ENCODE measurements around the gene CWC15.
"Not testable (repeated sequence)": the region's sequence is repeated elsewhere in the genome, so short reads cannot be mapped to it uniquely, and the experiment has no call there.

The CWC15 gene

GRCh38 chr11:94938095-94939055 lies 35.0 kb downstream of the CWC15 start:
- Histone ChIP-seq H3K4me3 (no peak overlapping the region), H3K4me1 (no peaks in the 10 kb centered on the region; the same call in 1 of the 2 replicates), H3K36me3 (replicated peaks) (no peaks in the 10 kb centered on the region), H3K9me3 (no peaks in the 10 kb centered on the region), H3K27me3 (ENCODE audit: low read depth) (no peaks in the 10 kb centered on the region)
- in situ Hi-C loops (cut with MboI; ENCODE audit: low sequenced_read_pairs), result no loop called here
- no peak for DNase-seq (ENCODE audit: low spot score in 2 of 2)

GRCh38 chr11:94934846-94935245 lies 38.5 kb downstream of the CWC15 start:
- in situ Hi-C loops (cut with MboI; ENCODE audit: low sequenced_read_pairs), result no loop called here
- Histone ChIP-seq H3K4me3 (no peak overlapping the region), H3K27me3 (ENCODE audit: low read depth) (no peaks in the 10 kb centered on the region), H3K36me3 (replicated peaks) (no peaks in the 10 kb centered on the region), H3K4me1 (no peaks in the 10 kb centered on the region), H3K9me3 (no peaks in the 10 kb centered on the region)
- DNase-seq (ENCODE audit: low spot score in 2 of 2), result no peak

GRCh38 chr11:94934362-94934761 lies 39.0 kb downstream of the CWC15 start:
- no peaks in the 10 kb centered on the region for H3K36me3 ChIP-seq (replicated peaks)
- H3K4me3 ChIP-seq, result no peak overlapping the region
- H3K9me3 ChIP-seq, result no peaks in the 10 kb centered on the region
- in situ Hi-C loops (cut with MboI; ENCODE audit: low sequenced_read_pairs), result no loop called here
- no peaks in the 10 kb centered on the region for H3K27me3 ChIP-seq (ENCODE audit: low read depth)
- no peak for DNase-seq (ENCODE audit: low spot score in 2 of 2)
- no peaks in the 10 kb centered on the region for H3K4me1 ChIP-seq

- H3K4me3 ChIP-seq, result no peak overlapping the region
Measured at GRCh38 chr11:94933223-94934130, 39.9 kb downstream of the CWC15 start.

GRCh38 chr11:94932503-94932902 lies 40.9 kb downstream of the CWC15 start:
- in situ Hi-C loops (cut with MboI; ENCODE audit: low sequenced_read_pairs), result no loop called here
- Histone ChIP-seq H3K27me3 (ENCODE audit: low read depth) (no peaks in the 10 kb centered on the region), H3K36me3 (replicated peaks) (no peaks in the 10 kb centered on the region), H3K4me1 (no peaks in the 10 kb centered on the region), H3K9me3 (no peaks in the 10 kb centered on the region), H3K4me3 (no peak overlapping the region)
- DNase-seq (ENCODE audit: low spot score in 2 of 2), result no peak

More at GRCh38 chr11:94933223-94934130, 39.9 kb downstream of the CWC15 start:
- Histone ChIP-seq H3K27me3 (ENCODE audit: low read depth) (no peaks in the 10 kb centered on the region), H3K36me3 (replicated peaks) (no peaks in the 10 kb centered on the region), H3K9me3 (no peaks in the 10 kb centered on the region), H3K4me1 (no peaks in the 10 kb centered on the region)
- in situ Hi-C loops (cut with MboI; ENCODE audit: low sequenced_read_pairs), result no loop called here
- no peak for DNase-seq (ENCODE audit: low spot score in 2 of 2)

GRCh38 chr11:94932072-94932471 lies 41.3 kb downstream of the CWC15 start:
- H3K4me3 ChIP-seq; H3K36me3 ChIP-seq (replicated peaks); H3K4me1 ChIP-seq; H3K9me3 ChIP-seq; in situ Hi-C loops (cut with MboI; ENCODE audit: low sequenced_read_pairs); DNase-seq (ENCODE audit: low spot score in 2 of 2); H3K27me3 ChIP-seq (ENCODE audit: low read depth): not testable (repeated sequence)

GRCh38 chr11:94928117-94928990 lies 45.0 kb downstream of the CWC15 start:
- H3K36me3 ChIP-seq (replicated peaks), result no peaks in the 10 kb centered on the region
- H3K27me3 ChIP-seq (ENCODE audit: low read depth), result no peaks in the 10 kb centered on the region
- no peak overlapping the region for H3K4me3 ChIP-seq
- no peak for DNase-seq (ENCODE audit: low spot score in 2 of 2)
- no peaks in the 10 kb centered on the region for H3K4me1 ChIP-seq
- in situ Hi-C loops (cut with MboI; ENCODE audit: low sequenced_read_pairs), result no loop called here
- H3K9me3 ChIP-seq, result no peaks in the 10 kb centered on the region

- no peak for DNase-seq (ENCODE audit: low spot score in 2 of 2)
- no peaks in the 10 kb centered on the region for H3K4me1 ChIP-seq
- no peak overlapping the region for H3K4me3 ChIP-seq
- no peaks in the 10 kb centered on the region for H3K36me3 ChIP-seq (replicated peaks)
- H3K27me3 ChIP-seq (ENCODE audit: low read depth), result no peaks in the 10 kb centered on the region
- in situ Hi-C loops (cut with MboI; ENCODE audit: low sequenced_read_pairs), result no loop called here
- H3K9me3 ChIP-seq, result no peaks in the 10 kb centered on the region
Measured at GRCh38 chr11:94926698-94927237, 46.6 kb downstream of the CWC15 start.

- in situ Hi-C loops (cut with MboI; ENCODE audit: low sequenced_read_pairs), result no loop called here
- H3K4me3 ChIP-seq, result no peak overlapping the region
- no peaks in the 10 kb centered on the region for H3K27me3 ChIP-seq (ENCODE audit: low read depth)
- no peaks in the 10 kb centered on the region for H3K36me3 ChIP-seq (replicated peaks)
- no peaks in the 10 kb centered on the region for H3K4me1 ChIP-seq
- H3K9me3 ChIP-seq, result no peaks in the 10 kb centered on the region
- no peak for DNase-seq (ENCODE audit: low spot score in 2 of 2)
Measured at GRCh38 chr11:94926271-94926625, 47.1 kb downstream of the CWC15 start.

- in situ Hi-C loops (cut with MboI; ENCODE audit: low sequenced_read_pairs), result no loop called here
- Histone ChIP-seq H3K27me3 (ENCODE audit: low read depth) (no peaks in the 10 kb centered on the region), H3K4me1 (no peaks in the 10 kb centered on the region), H3K36me3 (replicated peaks) (no peaks in the 10 kb centered on the region), H3K9me3 (no peaks in the 10 kb centered on the region), H3K4me3 (no peak overlapping the region)
- DNase-seq (ENCODE audit: low spot score in 2 of 2), result no peak
Measured at GRCh38 chr11:94925422-94926270, 47.7 kb downstream of the CWC15 start.

- in situ Hi-C loops (cut with MboI; ENCODE audit: low sequenced_read_pairs), result no loop called here
- no peak for DNase-seq (ENCODE audit: low spot score in 2 of 2)
- Histone ChIP-seq H3K4me1 (no peaks in the 10 kb centered on the region), H3K27me3 (ENCODE audit: low read depth) (no peaks in the 10 kb centered on the region), H3K9me3 (no peaks in the 10 kb centered on the region), H3K36me3 (replicated peaks) (no peaks in the 10 kb centered on the region), H3K4me3 (no peak overlapping the region)
Measured at GRCh38 chr11:94924612-94925011, 48.7 kb downstream of the CWC15 start.

- in situ Hi-C loops (cut with MboI; ENCODE audit: low sequenced_read_pairs), result no loop called here
- DNase-seq (ENCODE audit: low spot score in 2 of 2), result no peak
- Histone ChIP-seq H3K27me3 (ENCODE audit: low read depth) (no peaks in the 10 kb centered on the region), H3K4me1 (no peaks in the 10 kb centered on the region), H3K9me3 (no peaks in the 10 kb centered on the region), H3K36me3 (replicated peaks) (no peaks in the 10 kb centered on the region), H3K4me3 (no peak overlapping the region)
Measured at GRCh38 chr11:94924171-94924572, 49.2 kb downstream of the CWC15 start.
